HAP-1 (cell line): ENCODE data around the gene CDC45.
"Not testable (repeated sequence)": the region's sequence is repeated elsewhere in the genome, so short reads cannot be mapped to it uniquely, and the experiment has no call there.

Experiments used
- DNase-seq, 2 experiments: peaks; one replicate each; pipeline ENCODE4 v3.0.0-alpha.2; 2016 to 2020; ENCODE audit warnings: low spot score in 2 of 2
- H3K27me3 ChIP-seq: fragments of 250-450 bp; sonication (Bioruptor Pico); 2 replicates; pipeline ENCODE4 v1.5.1; 2020; ENCODE audit warnings: low read depth, mild to moderate bottlenecking, moderate library complexity
- H3K36me3 ChIP-seq: fragments of 250-450 bp; sonication (Bioruptor Pico); replicated peaks from 2 replicates; pipeline ENCODE4 v1.5.1; 2020; ENCODE audit warnings: mild to moderate bottlenecking
- H3K4me1 ChIP-seq: fragments of 250-450 bp; sonication (Bioruptor Pico); 2 replicates; pipeline ENCODE4 v1.5.1; 2020; ENCODE audit warnings: mild to moderate bottlenecking
- H3K4me3 ChIP-seq: fragments of 250-450 bp; sonication (Bioruptor Pico); 2 replicates; pipeline ENCODE4 v1.5.1; 2020; ENCODE audit warnings: mild to moderate bottlenecking, moderate library complexity
- H3K9me3 ChIP-seq: fragments of 250-450 bp; sonication (Bioruptor Pico); 2 replicates; pipeline ENCODE4 v1.5.1; 2020; ENCODE audit warnings: mild to moderate bottlenecking, moderate library complexity
- in situ Hi-C: fragments of 300-500 bp; cut with MboI; formaldehyde crosslinking; loops from 3 replicates; pipeline ENCODE4 v1.14.3; 2020; ENCODE audit warnings: low sequenced_read_pairs, inconsistent platforms, mixed read lengths

The CDC45 gene

DNA sequence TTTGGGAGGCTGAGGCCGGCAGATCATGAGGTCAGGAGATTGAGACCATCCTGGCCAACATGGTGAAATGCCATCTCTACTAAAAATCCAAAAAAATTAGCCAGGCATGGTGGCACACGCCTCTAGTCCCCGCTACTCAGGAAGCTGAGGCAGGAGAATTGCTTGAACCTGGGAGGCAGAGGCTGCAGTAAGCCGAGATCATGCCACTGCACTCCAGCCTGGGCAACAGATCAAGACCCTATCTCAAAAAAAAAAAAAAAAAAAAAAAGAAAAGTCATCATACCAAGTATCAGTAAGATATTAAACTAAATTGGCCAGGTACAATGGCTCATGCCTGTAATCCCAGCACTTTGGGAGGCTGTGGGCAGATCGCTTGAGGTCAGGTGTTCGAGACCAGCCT, 51.6 kb downstream of the CDC45 start:
- H3K4me1 ChIP-seq, H3K27me3 ChIP-seq, H3K4me3 ChIP-seq, H3K36me3 ChIP-seq, DNase-seq, H3K9me3 ChIP-seq, in situ Hi-C loops: not testable (repeated sequence)

DNA sequence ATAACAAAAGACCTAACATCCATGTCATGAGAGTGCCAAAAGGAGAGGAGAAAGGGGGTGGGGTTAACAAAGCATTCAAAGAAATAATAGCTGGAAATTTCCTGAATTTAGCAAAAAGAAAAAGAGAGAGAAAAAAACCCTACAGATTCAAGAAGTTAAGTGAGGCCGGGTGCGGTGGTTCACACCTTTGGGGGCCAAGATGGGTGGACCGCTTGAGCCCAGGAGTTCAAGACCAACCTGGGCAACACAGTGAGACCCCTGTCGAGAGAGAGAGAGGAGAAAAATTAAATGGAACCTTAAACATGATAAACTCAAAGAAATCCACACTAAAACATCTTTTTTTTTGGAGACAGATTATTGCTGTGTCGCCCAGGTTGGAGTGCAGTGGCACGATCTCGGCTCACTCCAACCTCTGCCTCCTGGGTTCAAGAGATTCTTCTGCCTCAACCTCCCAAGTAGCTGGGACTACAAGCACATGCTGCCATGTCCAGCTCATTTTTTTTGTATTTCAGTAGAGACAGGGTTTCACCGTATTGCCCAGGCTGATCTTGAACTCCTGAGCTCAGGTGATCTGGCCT, 53.4 kb downstream of the CDC45 start:
- in situ Hi-C loops = no loop called here
- Histone ChIP-seq H3K9me3 (no peaks in the 10 kb centered on the region), H3K27me3 (no peaks in the 10 kb centered on the region), H3K4me3 (no peak overlapping the region), H3K36me3 (no peaks in the 10 kb centered on the region), H3K4me1 (no peaks in the 10 kb centered on the region)
- no peak for DNase-seq

- Histone ChIP-seq H3K4me3 (no peak overlapping the region), H3K36me3 (no peaks in the 10 kb centered on the region), H3K27me3 (no peaks in the 10 kb centered on the region), H3K4me1 (no peaks in the 10 kb centered on the region), H3K9me3 (no peaks in the 10 kb centered on the region)
- in situ Hi-C loops = no loop called here
- DNase-seq = no peak
Observed at GRCh38 chr22:19533857-19534256, 54.1 kb downstream of the CDC45 start.

GRCh38 chr22:19535001-19535400, 55.3 kb downstream of the CDC45 start:
- in situ Hi-C loops = no loop called here
- DNase-seq = no peak
- Histone ChIP-seq H3K9me3 (no peaks in the 10 kb centered on the region), H3K36me3 (no peaks in the 10 kb centered on the region), H3K4me3 (no peak overlapping the region), H3K4me1 (no peaks in the 10 kb centered on the region), H3K27me3 (no peaks in the 10 kb centered on the region)

DNA sequence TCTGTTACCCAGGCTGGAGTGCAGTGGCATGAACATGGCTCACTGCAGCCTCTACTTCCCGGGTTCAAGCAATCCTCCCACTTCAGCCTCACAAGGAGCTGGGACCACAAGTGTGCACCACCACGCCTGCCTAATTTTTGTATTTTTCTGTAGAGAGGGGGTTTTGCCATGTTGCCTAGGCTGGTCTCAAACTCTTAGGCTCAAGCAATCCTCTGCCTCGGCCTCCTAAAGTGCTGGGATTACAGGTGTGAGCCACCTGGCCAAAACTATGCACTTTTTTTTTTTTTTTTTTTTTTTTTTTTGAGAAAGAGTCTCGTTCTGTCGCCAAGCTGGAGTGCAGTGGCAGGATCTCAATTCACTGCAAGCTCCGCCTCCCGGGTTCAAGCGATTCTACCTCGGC, 56.8 kb downstream of the CDC45 start:
- H3K9me3 ChIP-seq = no peaks in the 10 kb centered on the region
- no peaks in the 10 kb centered on the region for H3K36me3 ChIP-seq
- H3K4me3 ChIP-seq = no peak overlapping the region
- no peak for DNase-seq
- H3K27me3 ChIP-seq = peaks cover 2% of the 10 kb centered on the region; the same call in 1 of the 2 replicates
- in situ Hi-C loops = no loop called here
- no peaks in the 10 kb centered on the region for H3K4me1 ChIP-seq

DNA sequence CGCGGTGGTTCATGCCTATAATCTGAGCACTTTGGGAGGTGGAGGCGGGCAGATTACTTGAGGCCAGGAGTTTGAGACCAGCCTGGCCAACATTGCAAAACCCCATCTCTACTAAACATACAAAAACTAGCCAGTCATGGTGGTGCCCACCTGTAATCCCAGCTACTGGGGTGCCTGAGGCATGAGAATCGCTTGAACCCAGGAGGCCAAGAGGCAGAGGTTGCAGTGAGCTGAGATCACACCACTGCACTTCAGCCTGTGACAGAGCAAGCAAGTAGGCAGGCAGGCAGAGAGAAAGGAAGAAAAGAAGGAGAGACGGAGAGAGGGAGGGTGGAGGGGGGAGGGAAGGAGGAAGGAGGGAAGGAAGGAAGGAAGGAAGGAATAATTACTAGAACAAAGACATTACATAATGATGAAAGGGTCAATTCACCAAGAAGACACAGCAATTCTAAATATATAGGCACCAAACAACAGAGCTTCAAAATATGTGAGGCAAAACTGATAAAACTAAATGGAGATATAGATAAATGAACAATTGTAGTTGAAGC, 58.3 kb downstream of the CDC45 start:
- DNase-seq = no peak
- H3K4me3 ChIP-seq = no peak overlapping the region
- no peaks in the 10 kb centered on the region for H3K36me3 ChIP-seq
- no peaks in the 10 kb centered on the region for H3K9me3 ChIP-seq
- no peaks in the 10 kb centered on the region for H3K4me1 ChIP-seq
- in situ Hi-C loops = no loop called here
- peaks cover 2% of the 10 kb centered on the region; the same call in 1 of the 2 replicates for H3K27me3 ChIP-seq

DNA sequence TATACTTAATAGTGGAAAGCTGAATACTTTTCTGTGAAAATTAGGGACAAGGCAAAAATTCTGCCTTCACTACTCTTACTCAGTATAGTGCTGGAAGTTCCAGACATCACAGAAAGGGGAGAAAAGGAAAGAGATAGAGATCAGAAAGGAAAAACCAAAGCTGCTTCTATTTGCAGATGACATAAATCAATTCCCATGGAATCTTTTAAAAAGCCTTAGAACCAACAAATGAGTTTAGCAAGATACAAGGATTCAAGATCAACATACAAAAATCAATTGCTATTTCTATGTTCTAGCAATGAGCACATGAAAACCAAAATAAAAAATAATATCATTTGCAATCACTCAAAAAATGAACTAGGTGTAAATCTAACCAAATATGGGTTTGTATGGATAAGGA, 60.7 kb downstream of the CDC45 start:
- in situ Hi-C loops = no loop called here
- peaks cover 2% of the 10 kb centered on the region; the same call in 1 of the 2 replicates for H3K27me3 ChIP-seq
- DNase-seq = no peak
- H3K4me1 ChIP-seq = no peaks in the 10 kb centered on the region
- H3K9me3 ChIP-seq = no peaks in the 10 kb centered on the region
- H3K36me3 ChIP-seq = no peaks in the 10 kb centered on the region
- H3K4me3 ChIP-seq = no peak overlapping the region

- Histone ChIP-seq H3K4me3 (no peak overlapping the region), H3K9me3 (no peaks in the 10 kb centered on the region), H3K27me3 (peaks cover 2% of the 10 kb centered on the region; the same call in 1 of the 2 replicates), H3K36me3 (no peaks in the 10 kb centered on the region), H3K4me1 (no peaks in the 10 kb centered on the region)
- DNase-seq = no peak
- in situ Hi-C loops = no loop called here
Observed at GRCh38 chr22:19543970-19544708, 64.4 kb downstream of the CDC45 start.

GRCh38 chr22:19545935-19546207, 66.2 kb downstream of the CDC45 start:
- in situ Hi-C loops = no loop called here

DNA sequence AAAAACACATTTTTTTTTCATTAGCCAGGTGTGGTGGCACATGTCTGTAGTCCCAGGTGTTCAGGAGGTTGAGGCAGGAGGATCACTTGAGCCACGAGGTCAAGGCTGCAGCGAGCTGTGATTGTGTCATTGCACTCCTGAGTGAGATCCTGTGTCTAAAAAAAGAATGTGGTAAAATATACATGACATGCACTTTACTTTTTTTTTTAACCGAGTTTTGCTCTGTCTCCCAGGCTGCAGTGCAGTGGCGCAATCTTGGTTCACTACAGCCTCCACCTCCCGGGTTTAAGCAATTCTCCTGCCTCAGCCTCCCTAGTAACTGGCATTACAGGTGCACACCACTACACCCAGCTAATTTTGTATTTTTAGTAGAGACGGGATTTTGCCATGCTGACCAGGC, 67.0 kb downstream of the CDC45 start:
- in situ Hi-C loops = no loop called here

More at GRCh38 chr22:19545935-19546207, 66.2 kb downstream of the CDC45 start:
- H3K9me3 ChIP-seq = no peaks in the 10 kb centered on the region
- no peak for DNase-seq
- no peaks in the 10 kb centered on the region for H3K4me1 ChIP-seq
- H3K27me3 ChIP-seq = no peaks in the 10 kb centered on the region
- no peaks in the 10 kb centered on the region for H3K36me3 ChIP-seq
- no peak overlapping the region for H3K4me3 ChIP-seq

DNA sequence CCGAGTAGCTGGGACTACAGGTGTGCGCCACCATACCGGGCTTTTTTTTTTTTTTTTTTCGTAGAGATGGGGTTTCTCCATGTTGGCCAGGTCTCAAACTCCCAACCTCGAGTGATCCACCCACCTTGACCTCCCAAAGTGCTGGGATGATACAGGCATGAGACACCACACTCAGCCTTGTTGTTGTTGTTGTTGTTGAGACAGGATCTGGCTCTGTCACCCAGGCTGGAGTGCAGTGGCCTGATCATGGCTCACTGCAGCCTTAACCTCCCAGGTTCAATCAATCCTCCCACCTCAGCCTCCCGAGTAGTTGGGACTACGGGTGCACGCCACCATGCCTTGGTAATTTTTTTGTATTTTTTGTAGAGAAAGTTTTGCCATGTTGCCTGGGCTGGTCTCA, 67.9 kb downstream of the CDC45 start:
- H3K4me1 ChIP-seq = no peaks in the 10 kb centered on the region
- no peaks in the 10 kb centered on the region for H3K27me3 ChIP-seq
- in situ Hi-C loops = no loop called here
- H3K4me3 ChIP-seq = no peak overlapping the region
- no peaks in the 10 kb centered on the region for H3K36me3 ChIP-seq
- H3K9me3 ChIP-seq = 0 out of 2 replicates have a peak, but pooled peaks cover 5% of the 10 kb centered on the region
- no peak for DNase-seq

More for the DNA sequence above, 67.0 kb downstream of the CDC45 start:
- no peak for DNase-seq
- Histone ChIP-seq H3K4me1 (no peaks in the 10 kb centered on the region), H3K9me3 (no peaks in the 10 kb centered on the region), H3K4me3 (no peak overlapping the region), H3K27me3 (no peaks in the 10 kb centered on the region), H3K36me3 (no peaks in the 10 kb centered on the region)

DNA sequence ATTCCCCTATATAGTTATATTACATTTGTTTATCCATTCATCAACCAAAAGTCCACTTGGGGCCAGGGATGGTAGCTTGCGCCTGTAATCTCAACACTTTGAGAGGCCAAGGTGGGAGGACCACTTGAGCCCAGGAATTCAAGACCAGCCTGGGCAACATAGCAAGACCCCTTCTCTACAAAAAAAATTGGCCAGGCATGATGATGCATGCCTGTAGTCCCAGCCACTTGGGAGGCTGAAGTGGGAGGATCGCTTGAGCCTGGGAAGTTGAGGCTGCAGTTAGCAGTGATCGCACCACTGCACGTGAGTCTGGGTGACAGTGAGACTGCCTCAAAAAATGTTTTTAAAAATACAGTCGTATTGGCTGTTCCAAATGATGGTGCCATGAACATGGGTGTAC, 68.7 kb downstream of the CDC45 start:
- H3K36me3 ChIP-seq, H3K9me3 ChIP-seq, in situ Hi-C loops, DNase-seq, H3K4me1 ChIP-seq, H3K27me3 ChIP-seq, H3K4me3 ChIP-seq: not testable (repeated sequence)

DNA sequence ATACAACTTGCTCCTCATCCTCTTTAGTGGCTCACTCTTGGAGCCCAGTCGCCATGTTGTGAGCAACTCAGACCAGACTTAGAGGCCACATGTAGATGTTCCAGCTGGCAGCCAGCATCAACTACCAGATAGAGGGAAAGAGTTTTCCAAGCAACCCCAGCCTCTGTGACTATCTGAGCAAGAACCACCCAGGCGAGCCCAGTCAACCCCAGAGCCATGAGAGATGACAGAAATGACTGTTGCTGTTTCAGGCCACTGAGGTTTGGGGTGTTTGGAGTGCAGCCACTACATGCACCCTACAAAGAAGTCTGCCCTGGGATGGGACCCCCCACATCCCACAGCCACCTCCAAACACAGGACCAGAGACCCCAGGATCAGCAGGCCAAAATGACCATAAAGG, 69.2 kb downstream of the CDC45 start:
- 0 out of 2 replicates have a peak, but pooled peaks cover 5% of the 10 kb centered on the region for H3K9me3 ChIP-seq
- in situ Hi-C loops = no loop called here
- no peak overlapping the region for H3K4me3 ChIP-seq
- DNase-seq = no peak
- no peaks in the 10 kb centered on the region for H3K27me3 ChIP-seq
- no peaks in the 10 kb centered on the region for H3K4me1 ChIP-seq
- no peaks in the 10 kb centered on the region for H3K36me3 ChIP-seq

GRCh38 chr22:19549428-19549827, 69.7 kb downstream of the CDC45 start:
- Histone ChIP-seq H3K4me3 (no peak overlapping the region), H3K9me3 (0 out of 2 replicates have a peak, but pooled peaks cover 5% of the 10 kb centered on the region), H3K36me3 (no peaks in the 10 kb centered on the region), H3K27me3 (no peaks in the 10 kb centered on the region), H3K4me1 (no peaks in the 10 kb centered on the region)
- in situ Hi-C loops = no loop called here
- no peak for DNase-seq
